Nephron (organoid): ENCODE measurements around the gene SUPT3H.

ENCODE experiments used
- H3K27ac Mint-ChIP-seq, 3 experiments: 2 replicates each; pipeline ENCODE4 v1.8.0; 2020; ENCODE audit warnings: mixed read lengths in 3 of 3, mild to moderate bottlenecking in 2 of 3, moderate library complexity in 1 of 3
- H3K27me3 Mint-ChIP-seq: 2 replicates; pipeline ENCODE4 v1.8.0; 2021; ENCODE audit warnings: low read depth, mild to moderate bottlenecking, moderate library complexity, mixed read lengths
- H3K36me3 Mint-ChIP-seq: 2 replicates; pipeline ENCODE4 v1.8.0; 2020; ENCODE audit warnings: low read depth, mixed read lengths
- H3K4me1 Mint-ChIP-seq: 2 replicates; pipeline ENCODE4 v1.8.0; 2020; ENCODE audit warnings: mixed read lengths
- H3K4me3 Mint-ChIP-seq, 3 experiments: 2 replicates each; pipeline ENCODE4 v1.8.0; 2020; ENCODE audit warnings: mild to moderate bottlenecking in 3 of 3, mixed read lengths in 3 of 3, moderate library complexity in 2 of 3
- H3K9me3 Mint-ChIP-seq: 2 replicates; pipeline ENCODE4 v1.8.0; 2020; ENCODE audit warnings: mixed read lengths
- CTCF ChIP-seq, 3 experiments: fragments of 200-600 bp; sonication (generic); IDR thresholded peaks; one replicate each; pipeline ENCODE4 v1.5.0; 2021; ENCODE audit warnings: antibody characterized with exemption in 3 of 3; ENCODE audit not compliant: unreplicated experiment in 3 of 3

SUPT3H gene

DNA sequence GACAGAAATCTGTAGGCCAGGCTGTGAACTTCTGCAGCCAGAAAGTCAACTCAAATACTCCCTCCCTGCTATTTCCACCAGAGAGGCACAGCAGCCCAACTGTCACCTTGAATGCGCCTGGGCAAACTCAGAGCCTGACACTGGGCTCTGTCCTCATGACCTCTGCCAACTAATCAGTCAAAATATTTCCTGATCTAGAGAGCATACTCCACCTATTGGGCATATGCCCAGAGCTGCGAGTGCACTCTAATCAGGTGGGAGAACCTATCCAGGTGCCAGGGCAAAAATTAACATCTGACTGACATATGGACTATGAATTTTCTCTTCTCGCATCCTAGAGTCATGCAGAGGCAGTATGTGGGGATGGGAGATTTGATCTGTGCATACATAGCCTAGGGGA lies 455.9 kb downstream of the SUPT3H start:
- TF ChIP-seq CTCF (IDR thresholded peaks at IDR 0.05; ENCODE audit: unreplicated experiment in 3 of 3): no peak

GRCh38 chr6:44920952-44921491 lies 456.7 kb downstream of the SUPT3H start:
- no peaks in the 10 kb centered on the region for H3K36me3 Mint-ChIP-seq
- H3K27ac Mint-ChIP-seq: peak overlapping the region in 1 of 3 experiments; percentile 10
- no peak overlapping the region for H3K4me3 Mint-ChIP-seq
- H3K4me1 Mint-ChIP-seq: peaks cover 10% of the 10 kb centered on the region
- no peaks in the 10 kb centered on the region for H3K9me3 Mint-ChIP-seq
- no peak for TF ChIP-seq CTCF (IDR thresholded peaks at IDR 0.05; ENCODE audit: unreplicated experiment in 3 of 3)
- no peaks in the 10 kb centered on the region for H3K27me3 Mint-ChIP-seq

More for the DNA sequence above, 455.9 kb downstream of the SUPT3H start:
- H3K9me3 Mint-ChIP-seq: no peaks in the 10 kb centered on the region
- no peak overlapping the region for H3K4me3 Mint-ChIP-seq
- peaks cover 10% of the 10 kb centered on the region for H3K4me1 Mint-ChIP-seq
- H3K27me3 Mint-ChIP-seq: no peaks in the 10 kb centered on the region
- H3K27ac Mint-ChIP-seq: no peak overlapping the region
- no peaks in the 10 kb centered on the region for H3K36me3 Mint-ChIP-seq

DNA sequence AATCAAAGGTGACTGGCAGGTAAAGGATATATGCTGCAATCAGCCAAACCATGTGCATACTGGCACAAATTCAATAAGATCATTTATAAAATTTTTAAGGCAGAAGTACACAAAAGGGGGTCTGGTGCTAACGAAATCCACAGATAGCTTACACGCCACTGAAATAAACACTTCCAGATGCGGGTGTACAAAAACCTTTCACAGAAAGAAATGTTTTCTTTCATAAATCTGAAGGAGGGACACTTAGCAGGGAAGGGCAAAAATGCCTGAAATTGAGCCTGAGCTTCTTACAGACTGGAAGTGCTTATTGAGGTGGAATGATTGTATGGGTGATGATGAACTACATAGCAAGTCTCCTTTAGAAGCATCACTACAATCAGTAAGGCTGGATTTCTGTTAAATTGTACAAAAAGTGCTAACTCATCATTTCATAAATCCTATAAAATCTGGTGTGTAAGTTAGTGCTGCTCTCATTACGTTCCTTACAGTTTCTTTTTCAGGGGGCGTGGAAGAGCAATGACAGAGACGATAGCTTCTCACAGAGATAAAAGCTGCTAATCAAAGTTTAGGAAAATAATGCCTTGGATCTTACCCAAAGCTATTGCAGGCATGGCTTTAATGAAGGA lies 458.9 kb downstream of the SUPT3H start:
- Mint-ChIP-seq H3K4me1 (peaks cover 10% of the 10 kb centered on the region), H3K36me3 (no peaks in the 10 kb centered on the region), H3K4me3 (peak overlapping the region in 1 of 3 experiments; percentile 7), H3K27ac (no peak overlapping the region), H3K9me3 (no peaks in the 10 kb centered on the region), H3K27me3 (no peaks in the 10 kb centered on the region)
- TF ChIP-seq CTCF (IDR thresholded peaks at IDR 0.05; ENCODE audit: unreplicated experiment in 3 of 3): no peak

- Mint-ChIP-seq H3K9me3 (no peaks in the 10 kb centered on the region), H3K36me3 (no peaks in the 10 kb centered on the region), H3K27ac (no peak overlapping the region), H3K27me3 (no peaks in the 10 kb centered on the region), H3K4me3 (no peak overlapping the region), H3K4me1 (peaks cover 10% of the 10 kb centered on the region)
- no peak for TF ChIP-seq CTCF (IDR thresholded peaks at IDR 0.05; ENCODE audit: unreplicated experiment in 3 of 3)
These were observed 460.3 kb downstream of the SUPT3H start for GRCh38 chr6:44917430-44917829.

GRCh38 chr6:44915111-44915510 lies 462.6 kb downstream of the SUPT3H start:
- no peaks in the 10 kb centered on the region for H3K9me3 Mint-ChIP-seq
- H3K4me3 Mint-ChIP-seq: no peak overlapping the region

More at GRCh38 chr6:44915111-44915510, 462.6 kb downstream of the SUPT3H start:
- H3K36me3 Mint-ChIP-seq: no peaks in the 10 kb centered on the region
- no peak for TF ChIP-seq CTCF (IDR thresholded peaks at IDR 0.05; ENCODE audit: unreplicated experiment in 3 of 3)
- no peaks in the 10 kb centered on the region for H3K27me3 Mint-ChIP-seq
- no peak overlapping the region for H3K27ac Mint-ChIP-seq
- H3K4me1 Mint-ChIP-seq: peaks cover 10% of the 10 kb centered on the region
